H1 (cell line): ENCODE results near the gene UQCRC2.
A peak's percentile ranks its signal among the peaks of the same experiment; 100 is the strongest.

Experiments used
- BRCA1 ChIP-seq: IDR thresholded peaks from 2 replicates; pipeline ENCODE4 v1.6.1; 2012; ENCODE audit warnings: low read depth, low read length, improper control_type of control experiment
- CREB1 ChIP-seq: IDR thresholded peaks from 2 replicates; pipeline ENCODE4 v1.6.1; 2012; ENCODE audit warnings: inconsistent platforms
- CTCF ChIP-seq, 3 experiments: IDR thresholded peaks; 1 replicate in 2 of 3; 2 replicates in 1 of 3; pipeline versions ENCODE4 v1.5.1 to v1.6.1; 2011; ENCODE audit warnings: low read length in 3 of 3, mild to moderate bottlenecking in 3 of 3, inconsistent platforms in 2 of 3, low read depth in 1 of 3, moderate library complexity in 1 of 3; ENCODE audit not compliant: insufficient read depth in 1 of 3; ENCODE audit errors: control extremely low read depth in 1 of 3
- EP300 ChIP-seq, 2 experiments: IDR thresholded peaks; 1 replicate in 1 of 2; 2 replicates in 1 of 2; pipeline ENCODE4 v1.6.1; 2011 to 2012; ENCODE audit warnings: low read depth in 2 of 2, low read length in 2 of 2, mild to moderate bottlenecking in 2 of 2, borderline replicate concordance in 1 of 2, inconsistent platforms in 1 of 2, moderate library complexity in 1 of 2
- EZH2 ChIP-seq: fragments of 200-600 bp; sonication (generic); IDR thresholded peaks from 2 replicates; pipeline ENCODE4 v1.7.1; 2012; ENCODE audit warnings: low read depth, mild to moderate bottlenecking, moderate library complexity, low read length, inconsistent platforms; ENCODE audit not compliant: severe bottlenecking
- HDAC6 ChIP-seq: IDR thresholded peaks from one replicate; pipeline ENCODE4 v1.7.1; 2012; ENCODE audit warnings: low read depth, mild to moderate bottlenecking, inconsistent platforms, low read length, moderate library complexity
- MAFK ChIP-seq: IDR thresholded peaks from 2 replicates; pipeline ENCODE4 v1.6.1; 2012; ENCODE audit warnings: low read depth, mild to moderate bottlenecking, improper control_type of control experiment, low read length
- NRF1 ChIP-seq: IDR thresholded peaks from 2 replicates; pipeline ENCODE4 v1.6.1; 2011; ENCODE audit warnings: mild to moderate bottlenecking, low read depth, low read length, improper control_type of control experiment
- POLR2A ChIP-seq, 2 experiments: IDR thresholded peaks; 1 replicate in 1 of 2; 2 replicates in 1 of 2; pipeline ENCODE4 v1.6.1; 2011; ENCODE audit warnings: low read depth in 2 of 2, low read length in 2 of 2, mild to moderate bottlenecking in 2 of 2; ENCODE audit errors: control extremely low read depth in 1 of 2
- POLR2AphosphoS5 ChIP-seq: IDR thresholded peaks from 2 replicates; pipeline ENCODE4 v1.6.1; 2011; ENCODE audit warnings: low read depth, low read length
- RBBP5 ChIP-seq: IDR thresholded peaks from 2 replicates; pipeline ENCODE4 v1.7.1; 2012; ENCODE audit warnings: low read depth, mild to moderate bottlenecking, inconsistent platforms, low read length, moderate library complexity, borderline replicate concordance
- TAF1 ChIP-seq: IDR thresholded peaks from 2 replicates; pipeline ENCODE4 v1.6.1; 2011; ENCODE audit warnings: mild to moderate bottlenecking, low read depth, low read length
- ZNF274 ChIP-seq: IDR thresholded peaks from 2 replicates; pipeline ENCODE4 v1.7.0; 2012; ENCODE audit warnings: low read length, borderline replicate concordance; ENCODE audit errors: extremely low read depth
- TF ChIP-seq, protein P1 (sequence below): IDR thresholded peaks from 2 replicates; pipeline ENCODE4 v1.6.1; 2011; ENCODE audit warnings: low read length, improper control_type of control experiment

DNA sequence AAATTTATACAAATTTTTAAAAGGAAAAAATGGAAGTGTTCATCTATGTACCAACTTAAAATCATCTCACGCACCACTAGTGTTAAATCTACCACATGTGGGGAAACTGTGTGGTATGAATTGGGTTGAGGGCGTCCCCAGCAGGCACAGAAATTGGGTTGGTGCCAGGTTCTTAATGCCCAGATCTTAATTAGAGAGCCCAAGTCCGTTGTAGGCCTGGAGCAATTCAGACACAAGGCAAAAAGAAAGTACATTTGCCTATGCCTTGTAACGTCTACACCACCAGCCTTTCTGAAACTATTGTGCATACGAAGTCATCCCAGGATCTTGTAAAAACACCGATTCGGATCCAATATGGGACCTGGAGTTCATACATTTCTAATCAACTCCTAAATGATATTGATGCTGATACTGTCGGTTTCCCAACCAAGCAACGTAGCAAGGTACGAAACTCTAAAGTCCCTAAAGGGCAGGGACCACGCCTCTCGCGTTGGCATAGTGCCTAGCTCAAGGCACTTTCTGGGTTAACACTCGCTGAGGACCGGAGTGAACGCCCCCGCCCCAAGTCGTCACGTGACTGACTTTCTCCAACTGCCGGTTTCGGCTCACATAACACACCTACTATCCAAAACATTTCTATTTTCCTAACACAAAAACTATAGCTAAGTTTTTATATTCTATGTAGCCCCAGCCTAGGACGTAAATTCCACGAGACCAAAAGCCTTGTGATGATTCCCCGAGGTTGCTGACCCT, 945 bp upstream of the UQCRC2 start:
- no peak for TF ChIP-seq CREB1
- no peak for TF ChIP-seq RBBP5
- TF ChIP-seq, protein P1, sequence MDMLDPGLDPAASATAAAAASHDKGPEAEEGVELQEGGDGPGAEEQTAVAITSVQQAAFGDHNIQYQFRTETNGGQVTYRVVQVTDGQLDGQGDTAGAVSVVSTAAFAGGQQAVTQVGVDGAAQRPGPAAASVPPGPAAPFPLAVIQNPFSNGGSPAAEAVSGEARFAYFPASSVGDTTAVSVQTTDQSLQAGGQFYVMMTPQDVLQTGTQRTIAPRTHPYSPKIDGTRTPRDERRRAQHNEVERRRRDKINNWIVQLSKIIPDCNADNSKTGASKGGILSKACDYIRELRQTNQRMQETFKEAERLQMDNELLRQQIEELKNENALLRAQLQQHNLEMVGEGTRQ: peak; percentile 92
- TF ChIP-seq NRF1: no peak
- TF ChIP-seq POLR2A (IDR thresholded peaks at IDR 0.05; ENCODE audit: control extremely low read depth in 1 of 2, low read depth in 2 of 2, low read length in 2 of 2): no peak
- TF ChIP-seq CTCF (IDR thresholded peaks at IDR 0.05; ENCODE audit: control extremely low read depth in 1 of 3, insufficient read depth in 1 of 3, low read depth in 1 of 3, low read length in 3 of 3): no peak
- no peak for TF ChIP-seq EP300 (IDR thresholded peaks at IDR 0.05; ENCODE audit: borderline replicate concordance in 1 of 2, low read depth in 2 of 2, low read length in 2 of 2)
- TF ChIP-seq TAF1: no peak
- TF ChIP-seq MAFK: no peak
- TF ChIP-seq EZH2: no peak
- no peak for TF ChIP-seq HDAC6
- no peak for TF ChIP-seq POLR2AphosphoS5
- TF ChIP-seq ZNF274: no peak
- no peak for TF ChIP-seq BRCA1
